ENCODE results near the gene PPP1R12B. TPM values are rescaled to one million over a fixed set of nuclear protein-coding genes. Genes with fewer than 3 reads are reported as not detected.

PPP1R12B gene
- total and polyA plus RNA-seq, 2 donors (not counting 3 experiments of a cell fraction or from before 2014, with no cell fraction given) = 8.4 to 11.5 TPM

DNA sequence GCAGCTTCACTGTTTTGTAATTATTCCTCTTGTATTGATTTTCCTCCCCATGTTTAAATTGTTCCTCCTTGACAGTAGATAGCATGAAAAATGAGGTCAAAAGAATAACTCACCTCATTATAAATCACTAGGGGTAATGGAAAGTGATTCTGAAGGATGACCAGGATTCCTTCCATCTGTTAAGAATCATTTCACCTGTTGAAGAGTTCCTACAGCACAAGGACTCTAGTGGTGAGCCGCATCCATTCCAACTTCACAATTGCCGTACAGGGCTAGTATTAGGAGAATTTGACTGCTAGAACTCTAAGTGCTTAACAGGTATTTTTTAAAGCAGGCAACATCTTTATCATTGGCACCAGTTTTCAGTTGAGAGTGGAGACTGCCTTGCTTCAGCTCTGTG, 13.7 kb downstream of the PPP1R12B start:
- Histone ChIP-seq H3K4me2 (ENCODE audit: insufficient read depth, low read length) (no peak overlapping the region), H3K4me3 (replicated peaks in 1 of 3; ENCODE audit: insufficient read depth in 1 of 3, low read depth in 1 of 3, low read length in 3 of 3) (no peak overlapping the region), H3K79me2 (ENCODE audit: control insufficient read depth, insufficient read depth, low read length) (no peaks in the 10 kb centered on the region), H3K9ac (replicated peaks; ENCODE audit: extremely low read depth, insufficient read depth, low read length) (no peak overlapping the region), H3K27me3 (ENCODE audit: control insufficient read depth in 2 of 2, insufficient read depth in 2 of 2, low read length in 2 of 2) (no peaks in the 10 kb centered on the region), H3K27ac (ENCODE audit: insufficient read depth, low read depth, low read length) (no peak overlapping the region), H3K9me3 (replicated peaks; ENCODE audit: control insufficient read depth, insufficient read depth, low read length) (no peaks in the 10 kb centered on the region), H3K4me1 (ENCODE audit: control insufficient read depth, extremely low read depth, insufficient read depth, low read length) (no peaks in the 10 kb centered on the region), H3K9me1 (replicated peaks; ENCODE audit: control insufficient read depth, extremely low read depth, insufficient read depth, low read length) (no peaks in the 10 kb centered on the region), H2AFZ (ENCODE audit: low read depth, low read length) (no peak overlapping the region), H3K36me3 (ENCODE audit: control insufficient read depth in 2 of 2, extremely low read depth in 1 of 2, insufficient read depth in 2 of 2, low read length in 2 of 2) (no peaks in the 10 kb centered on the region), H4K20me1 (replicated peaks; ENCODE audit: control insufficient read depth, extremely low read depth, insufficient read depth, low read length) (no peaks in the 10 kb centered on the region)
- ChIA-PET CTCF (no interaction called here), POLR2A (no interaction called here)
- TF ChIP-seq POLR2A (IDR thresholded peaks at IDR 0.05; ENCODE audit: low read depth, low read length) = no peak
- no peak for TF ChIP-seq POLR2AphosphoS5 (IDR thresholded peaks at IDR 0.05; ENCODE audit: insufficient read depth, low read depth, low read length)
- TF ChIP-seq, protein P1, sequence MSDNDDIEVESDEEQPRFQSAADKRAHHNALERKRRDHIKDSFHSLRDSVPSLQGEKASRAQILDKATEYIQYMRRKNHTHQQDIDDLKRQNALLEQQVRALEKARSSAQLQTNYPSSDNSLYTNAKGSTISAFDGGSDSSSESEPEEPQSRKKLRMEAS (IDR thresholded peaks at IDR 0.05; ENCODE audit: insufficient read depth, insufficient read length) = no peak
- BruUV-seq (replicated peaks) = no TSS peak
- DNase-seq (ENCODE audit: low read depth, low spot score) (no peak), FAIRE-seq (no peak)
- intact Hi-C loops (cut with micrococcal nuclease) (no loop called here), dilution Hi-C loops (cut with MboI; ENCODE audit: extremely low pct_ligation_motif_present, low sequenced_read_pairs) (no loop called here)

GRCh38 chr1:202365092-202365815, 16.8 kb downstream of the PPP1R12B start:
- Histone ChIP-seq H3K4me3 (replicated peaks in 1 of 3; ENCODE audit: insufficient read depth in 1 of 3, low read depth in 1 of 3, low read length in 3 of 3) (no peak overlapping the region), H4K20me1 (replicated peaks; ENCODE audit: control insufficient read depth, extremely low read depth, insufficient read depth, low read length) (no peaks in the 10 kb centered on the region), H3K4me1 (ENCODE audit: control insufficient read depth, extremely low read depth, insufficient read depth, low read length) (no peaks in the 10 kb centered on the region), H3K9ac (replicated peaks; ENCODE audit: extremely low read depth, insufficient read depth, low read length) (no peak overlapping the region), H3K27me3 (ENCODE audit: control insufficient read depth in 2 of 2, insufficient read depth in 2 of 2, low read length in 2 of 2) (no peaks in the 10 kb centered on the region), H3K79me2 (ENCODE audit: control insufficient read depth, insufficient read depth, low read length) (no peaks in the 10 kb centered on the region), H3K36me3 (ENCODE audit: control insufficient read depth in 2 of 2, extremely low read depth in 1 of 2, insufficient read depth in 2 of 2, low read length in 2 of 2) (no peaks in the 10 kb centered on the region), H3K27ac (ENCODE audit: insufficient read depth, low read depth, low read length) (no peak overlapping the region), H2AFZ (ENCODE audit: low read depth, low read length) (no peak overlapping the region), H3K4me2 (ENCODE audit: insufficient read depth, low read length) (no peak overlapping the region), H3K9me3 (replicated peaks; ENCODE audit: control insufficient read depth, insufficient read depth, low read length) (no peaks in the 10 kb centered on the region), H3K9me1 (replicated peaks; ENCODE audit: control insufficient read depth, extremely low read depth, insufficient read depth, low read length) (no peaks in the 10 kb centered on the region)
- POLR2A ChIA-PET = no interaction called here
- intact Hi-C loops (cut with micrococcal nuclease) = no loop called here
- dilution Hi-C loops (cut with MboI; ENCODE audit: extremely low pct_ligation_motif_present, low sequenced_read_pairs) = no loop called here
- CTCF ChIA-PET = no interaction called here
- no peak for DNase-seq (ENCODE audit: low read depth, low spot score)
- no TSS peak for BruUV-seq (replicated peaks)
- FAIRE-seq = no peak
- TF ChIP-seq MYC (IDR thresholded peaks at IDR 0.05; ENCODE audit: low read depth, low read length) = no peak
- TF ChIP-seq FOS (IDR thresholded peaks at IDR 0.05; ENCODE audit: borderline replicate concordance, insufficient read depth, low read length) = no peak
- TF ChIP-seq GATA2 (IDR thresholded peaks at IDR 0.05; ENCODE audit: insufficient read depth, insufficient read length, low read depth, low read length) = no peak
- TF ChIP-seq, protein P1 (IDR thresholded peaks at IDR 0.05; ENCODE audit: insufficient read depth, insufficient read length) = no peak
- TF ChIP-seq, protein P2, sequence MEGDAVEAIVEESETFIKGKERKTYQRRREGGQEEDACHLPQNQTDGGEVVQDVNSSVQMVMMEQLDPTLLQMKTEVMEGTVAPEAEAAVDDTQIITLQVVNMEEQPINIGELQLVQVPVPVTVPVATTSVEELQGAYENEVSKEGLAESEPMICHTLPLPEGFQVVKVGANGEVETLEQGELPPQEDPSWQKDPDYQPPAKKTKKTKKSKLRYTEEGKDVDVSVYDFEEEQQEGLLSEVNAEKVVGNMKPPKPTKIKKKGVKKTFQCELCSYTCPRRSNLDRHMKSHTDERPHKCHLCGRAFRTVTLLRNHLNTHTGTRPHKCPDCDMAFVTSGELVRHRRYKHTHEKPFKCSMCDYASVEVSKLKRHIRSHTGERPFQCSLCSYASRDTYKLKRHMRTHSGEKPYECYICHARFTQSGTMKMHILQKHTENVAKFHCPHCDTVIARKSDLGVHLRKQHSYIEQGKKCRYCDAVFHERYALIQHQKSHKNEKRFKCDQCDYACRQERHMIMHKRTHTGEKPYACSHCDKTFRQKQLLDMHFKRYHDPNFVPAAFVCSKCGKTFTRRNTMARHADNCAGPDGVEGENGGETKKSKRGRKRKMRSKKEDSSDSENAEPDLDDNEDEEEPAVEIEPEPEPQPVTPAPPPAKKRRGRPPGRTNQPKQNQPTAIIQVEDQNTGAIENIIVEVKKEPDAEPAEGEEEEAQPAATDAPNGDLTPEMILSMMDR (IDR thresholded peaks at IDR 0.05; ENCODE audit: extremely low read depth in 1 of 2, insufficient read depth in 1 of 2, low read depth in 1 of 2, low read length in 2 of 2) = no peak
- no peak for TF ChIP-seq POLR2AphosphoS5 (IDR thresholded peaks at IDR 0.05; ENCODE audit: insufficient read depth, low read depth, low read length)
- TF ChIP-seq EZH2 (IDR thresholded peaks at IDR 0.05; ENCODE audit: borderline replicate concordance, low read depth, low read length, severe bottlenecking) = no peak
